Activated T-cell treated with anti-CD3 and anti-CD28 coated beads, Interleukin-2, amount 50 U/mL, for 4 hours (primary cell): ENCODE data around the gene TMEM53. TPM values are rescaled to one million over a fixed set of nuclear protein-coding genes. Genes with fewer than 3 reads are reported as not detected.

Experiments
- ATAC-seq, 2 donors: fragments of 200-7000 bp; cut with Tn5 transposase; one replicate each; pipeline ENCODE4 v1.10.0; 2021
- DNase-seq: peaks from one replicate; pipeline ENCODE4 v3.0.0-alpha.2; 2020
- H3K27me3 Mint-ChIP-seq: one replicate; pipeline ENCODE4 v1.8.0; 2021; ENCODE audit warnings: low read depth, mixed read lengths
- H3K36me3 Mint-ChIP-seq: one replicate; pipeline ENCODE4 v1.8.0; 2022; ENCODE audit warnings: mixed read lengths; ENCODE audit not compliant: insufficient read depth
- H3K4me1 Mint-ChIP-seq: one replicate; pipeline ENCODE4 v1.8.0; 2021; ENCODE audit warnings: low read depth, mixed read lengths
- H3K4me3 Mint-ChIP-seq: one replicate; pipeline ENCODE4 v1.8.0; 2021; ENCODE audit warnings: mild to moderate bottlenecking, moderate library complexity, mixed read lengths
- H3K9me3 Mint-ChIP-seq: one replicate; pipeline ENCODE4 v1.8.0; 2021; ENCODE audit warnings: mixed read lengths
- total RNA-seq, 3 donors: library from RNA; stranded (reverse); gene quantifications; one replicate each; pipeline ENCODE4 v1.2.1, GENCODE V29; 2021

Gene TMEM53
- total RNA-seq, 3 donors from 2014 or later, result 1.8 to 3.6 (median 2.2) TPM

- no peak overlapping the region for H3K4me3 Mint-ChIP-seq
- H3K36me3 Mint-ChIP-seq, result peaks cover 2% of the 10 kb centered on the region
- DNase-seq (no peak), ATAC-seq (no peak)
- H3K9me3 Mint-ChIP-seq, result no peaks in the 10 kb centered on the region
- peaks cover 4% of the 10 kb centered on the region for H3K27me3 Mint-ChIP-seq
- no peaks in the 10 kb centered on the region for H3K4me1 Mint-ChIP-seq
These were observed 14.6 kb upstream of the TMEM53 start for GRCh38 chr1:44688760-44689446.

- ATAC-seq, result no peak
- Mint-ChIP-seq H3K9me3 (no peaks in the 10 kb centered on the region), H3K36me3 (no peaks in the 10 kb centered on the region), H3K4me1 (no peaks in the 10 kb centered on the region), H3K27me3 (no peaks in the 10 kb centered on the region), H3K4me3 (no peak overlapping the region)
- no peak for DNase-seq
These were observed 11.6 kb upstream of the TMEM53 start for GRCh38 chr1:44685881-44686280.

DNA sequence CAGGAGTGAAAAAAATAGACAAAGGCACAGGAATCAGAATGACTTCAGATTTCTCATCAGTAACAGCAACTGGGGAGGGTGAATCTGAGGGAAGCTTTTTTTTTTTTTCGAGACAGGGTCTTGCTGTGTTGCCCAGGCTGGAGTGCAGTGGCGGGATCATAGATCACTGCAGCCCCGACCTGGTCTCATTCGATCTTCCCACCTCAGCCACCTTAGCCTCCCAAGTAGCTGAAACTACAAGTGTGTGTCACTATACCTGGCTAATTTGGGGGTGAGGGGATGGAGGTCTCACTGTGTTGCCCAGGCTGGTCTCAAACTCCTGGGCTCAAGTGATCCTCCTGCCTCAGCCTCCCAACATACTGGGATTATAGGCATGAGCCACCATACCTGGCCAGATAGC lies 10.9 kb upstream of the TMEM53 start:
- Mint-ChIP-seq H3K4me3 (no peak overlapping the region), H3K36me3 (no peaks in the 10 kb centered on the region), H3K9me3 (no peaks in the 10 kb centered on the region), H3K27me3 (no peaks in the 10 kb centered on the region), H3K4me1 (no peaks in the 10 kb centered on the region)
- no peak for DNase-seq
- ATAC-seq, result no peak

GRCh38 chr1:44684525-44684924 lies 10.2 kb upstream of the TMEM53 start:
- ATAC-seq, result no peak
- no peak for DNase-seq
- no peak overlapping the region for H3K4me3 Mint-ChIP-seq
- H3K4me1 Mint-ChIP-seq, result no peaks in the 10 kb centered on the region
- no peaks in the 10 kb centered on the region for H3K36me3 Mint-ChIP-seq
- no peaks in the 10 kb centered on the region for H3K27me3 Mint-ChIP-seq
- no peaks in the 10 kb centered on the region for H3K9me3 Mint-ChIP-seq

- no peak for DNase-seq
- H3K36me3 Mint-ChIP-seq, result no peaks in the 10 kb centered on the region
- no peaks in the 10 kb centered on the region for H3K27me3 Mint-ChIP-seq
These were observed 8.6 kb upstream of the TMEM53 start for GRCh38 chr1:44682883-44683265.

DNA sequence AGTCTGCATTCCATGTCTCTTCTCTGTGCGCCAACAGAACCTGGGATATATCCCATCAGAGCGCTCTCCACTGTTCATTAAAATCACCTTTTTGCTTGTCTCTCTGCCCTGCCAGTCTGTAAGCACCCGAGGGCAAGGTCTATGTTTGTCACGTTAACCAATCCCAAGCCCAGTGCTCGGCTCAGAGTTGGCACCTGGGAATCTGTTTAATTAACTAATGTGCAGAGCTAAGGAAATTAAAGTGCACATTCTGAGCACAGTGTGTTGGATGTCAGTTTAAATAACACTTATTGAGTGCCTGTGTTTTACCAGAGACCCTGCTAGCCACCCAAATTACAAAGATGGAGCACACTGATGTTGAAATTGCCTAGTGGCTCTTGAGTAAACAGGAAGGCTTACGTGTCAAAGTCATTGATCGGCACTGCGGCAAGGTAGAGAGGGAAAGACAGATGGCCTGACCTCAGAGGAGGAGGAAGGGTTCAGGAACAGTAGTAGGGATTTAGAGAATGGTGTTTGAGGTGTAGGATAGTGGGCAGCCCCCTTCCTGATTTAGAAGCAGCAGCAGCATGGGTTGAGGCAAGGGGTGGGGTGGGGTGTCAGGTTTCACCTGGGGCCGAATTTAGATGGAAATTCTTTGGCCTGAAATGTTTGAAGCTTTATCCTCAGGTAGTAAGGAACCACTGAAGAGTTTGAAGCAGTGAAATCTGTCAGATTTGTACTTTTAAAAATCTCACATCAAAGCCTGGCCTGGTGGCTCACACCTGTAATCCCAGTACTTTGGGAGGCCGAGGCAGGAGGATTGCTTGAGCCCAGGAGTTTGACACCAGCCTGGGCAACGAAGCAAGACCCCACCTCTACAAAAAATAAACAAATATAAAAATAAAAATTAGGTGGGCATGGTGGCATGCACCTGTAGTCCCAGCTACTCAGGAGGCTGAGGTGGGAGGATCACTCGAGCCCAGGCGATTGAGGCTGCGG lies 7.9 kb upstream of the TMEM53 start:
- Mint-ChIP-seq H3K4me3 (no peak overlapping the region), H3K4me1 (no peaks in the 10 kb centered on the region), H3K27me3 (no peaks in the 10 kb centered on the region), H3K9me3 (no peaks in the 10 kb centered on the region), H3K36me3 (no peaks in the 10 kb centered on the region)
- DNase-seq (no peak), ATAC-seq (no peak)

More at GRCh38 chr1:44682883-44683265, 8.6 kb upstream of the TMEM53 start:
- Mint-ChIP-seq H3K9me3 (no peaks in the 10 kb centered on the region), H3K4me1 (no peaks in the 10 kb centered on the region), H3K4me3 (no peak overlapping the region)
- ATAC-seq, result no peak

- Mint-ChIP-seq H3K27me3 (no peaks in the 10 kb centered on the region), H3K4me1 (peaks cover 6% of the 10 kb centered on the region), H3K36me3 (no peaks in the 10 kb centered on the region), H3K9me3 (no peaks in the 10 kb centered on the region), H3K4me3 (no peak overlapping the region)
- DNase-seq (no peak), ATAC-seq (no peak)
These were observed 5.2 kb upstream of the TMEM53 start for GRCh38 chr1:44679468-44679867.

DNA sequence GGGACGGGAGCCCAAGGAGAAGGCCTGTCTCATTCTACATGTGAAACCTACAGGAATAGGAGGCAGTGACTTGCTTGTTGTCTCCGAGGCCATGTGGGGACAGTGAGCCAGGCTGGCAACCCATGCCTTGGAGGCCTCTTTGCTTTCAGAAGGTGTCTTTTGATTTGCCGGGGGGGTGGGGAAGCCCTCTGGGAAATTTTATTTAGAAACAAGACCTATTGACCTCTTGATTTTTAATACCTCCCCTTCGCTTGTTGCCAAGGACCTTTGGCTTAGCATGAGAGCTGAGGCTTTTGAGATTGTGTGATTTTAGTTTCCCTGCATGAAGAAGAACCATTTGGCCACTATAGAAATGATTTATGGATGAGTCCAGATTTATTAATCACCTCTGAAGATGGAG lies 4.3 kb upstream of the TMEM53 start:
- ATAC-seq (no peak), DNase-seq (no peak)
- no peaks in the 10 kb centered on the region for H3K27me3 Mint-ChIP-seq
- no peaks in the 10 kb centered on the region for H3K9me3 Mint-ChIP-seq
- no peak overlapping the region for H3K4me3 Mint-ChIP-seq
- peaks cover 10% of the 10 kb centered on the region for H3K4me1 Mint-ChIP-seq
- H3K36me3 Mint-ChIP-seq, result no peaks in the 10 kb centered on the region

GRCh38 chr1:44678120-44678519 lies 3.8 kb upstream of the TMEM53 start:
- H3K36me3 Mint-ChIP-seq, result no peaks in the 10 kb centered on the region
- H3K4me3 Mint-ChIP-seq, result no peak overlapping the region
- no peaks in the 10 kb centered on the region for H3K9me3 Mint-ChIP-seq
- peaks cover 15% of the 10 kb centered on the region for H3K4me1 Mint-ChIP-seq
- no peak for DNase-seq
- no peak for ATAC-seq
- no peaks in the 10 kb centered on the region for H3K27me3 Mint-ChIP-seq

DNA sequence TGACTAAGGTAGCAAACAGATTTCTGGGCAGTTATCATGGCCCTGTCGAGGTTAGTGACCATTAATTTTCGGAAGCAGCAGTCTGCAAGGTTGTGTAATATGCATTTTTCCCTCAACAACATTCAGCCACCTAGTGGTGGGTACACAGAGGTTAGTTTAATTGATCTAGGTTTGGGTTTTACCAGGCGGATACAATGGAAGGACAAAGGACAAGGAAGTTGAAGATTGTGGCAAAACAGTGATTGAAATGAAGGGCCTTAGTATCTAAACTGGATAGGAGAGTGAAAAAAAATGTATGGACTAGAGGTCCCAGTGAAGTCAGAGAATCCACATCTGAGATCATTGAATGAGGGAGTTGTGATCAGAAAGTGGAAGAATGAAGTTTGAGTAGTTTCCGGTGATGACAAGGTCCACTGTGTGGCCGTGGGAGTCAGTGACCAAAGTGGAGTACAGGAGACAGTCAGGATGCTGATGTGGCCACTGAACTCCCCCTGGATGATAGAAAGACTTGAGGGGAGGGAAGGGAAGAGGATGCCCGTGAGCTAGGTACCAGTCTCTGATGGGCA lies 3.0 kb upstream of the TMEM53 start:
- ATAC-seq (no peak), DNase-seq (no peak)
- no peak overlapping the region for H3K4me3 Mint-ChIP-seq
- H3K9me3 Mint-ChIP-seq, result no peaks in the 10 kb centered on the region
- H3K36me3 Mint-ChIP-seq, result no peaks in the 10 kb centered on the region
- H3K27me3 Mint-ChIP-seq, result no peaks in the 10 kb centered on the region
- peaks cover 20% of the 10 kb centered on the region for H3K4me1 Mint-ChIP-seq

GRCh38 chr1:44676484-44677200 lies 2.4 kb upstream of the TMEM53 start:
- H3K9me3 Mint-ChIP-seq, result no peaks in the 10 kb centered on the region
- peaks cover 25% of the 10 kb centered on the region for H3K4me1 Mint-ChIP-seq
- H3K36me3 Mint-ChIP-seq, result no peaks in the 10 kb centered on the region
- ATAC-seq (no peak), DNase-seq (no peak)
- H3K4me3 Mint-ChIP-seq, result no peak overlapping the region
- no peaks in the 10 kb centered on the region for H3K27me3 Mint-ChIP-seq

GRCh38 chr1:44675186-44675585 lies 905 bp upstream of the TMEM53 start:
- no peak for DNase-seq
- Mint-ChIP-seq H3K36me3 (no peaks in the 10 kb centered on the region), H3K4me3 (peak overlapping the region; percentile 81), H3K4me1 (peaks cover 27% of the 10 kb centered on the region), H3K27me3 (no peaks in the 10 kb centered on the region), H3K9me3 (no peaks in the 10 kb centered on the region)
- ATAC-seq, result no peak

- Mint-ChIP-seq H3K9me3 (no peaks in the 10 kb centered on the region), H3K4me1 (peaks cover 27% of the 10 kb centered on the region)
- DNase-seq, result no peak
These were observed 587 bp downstream of the TMEM53 start for GRCh38 chr1:44673675-44674112.

More at GRCh38 chr1:44673675-44674112, 587 bp downstream of the TMEM53 start:
- no peak for ATAC-seq
- peak overlapping the region; percentile 81 for H3K4me3 Mint-ChIP-seq
- no peaks in the 10 kb centered on the region for H3K36me3 Mint-ChIP-seq
- H3K27me3 Mint-ChIP-seq, result no peaks in the 10 kb centered on the region
